HG03039 (cell line): ENCODE measurements around the gene ROBO3.

Experiments used
- ATAC-seq: cut with Tn5 transposase; IDR thresholded peaks from one replicate; pipeline ENCODE4 v1.9.1; 2021; ENCODE audit warnings: mild to moderate bottlenecking, moderate library complexity; ENCODE audit not compliant: unreplicated experiment

Gene ROBO3, protein sequence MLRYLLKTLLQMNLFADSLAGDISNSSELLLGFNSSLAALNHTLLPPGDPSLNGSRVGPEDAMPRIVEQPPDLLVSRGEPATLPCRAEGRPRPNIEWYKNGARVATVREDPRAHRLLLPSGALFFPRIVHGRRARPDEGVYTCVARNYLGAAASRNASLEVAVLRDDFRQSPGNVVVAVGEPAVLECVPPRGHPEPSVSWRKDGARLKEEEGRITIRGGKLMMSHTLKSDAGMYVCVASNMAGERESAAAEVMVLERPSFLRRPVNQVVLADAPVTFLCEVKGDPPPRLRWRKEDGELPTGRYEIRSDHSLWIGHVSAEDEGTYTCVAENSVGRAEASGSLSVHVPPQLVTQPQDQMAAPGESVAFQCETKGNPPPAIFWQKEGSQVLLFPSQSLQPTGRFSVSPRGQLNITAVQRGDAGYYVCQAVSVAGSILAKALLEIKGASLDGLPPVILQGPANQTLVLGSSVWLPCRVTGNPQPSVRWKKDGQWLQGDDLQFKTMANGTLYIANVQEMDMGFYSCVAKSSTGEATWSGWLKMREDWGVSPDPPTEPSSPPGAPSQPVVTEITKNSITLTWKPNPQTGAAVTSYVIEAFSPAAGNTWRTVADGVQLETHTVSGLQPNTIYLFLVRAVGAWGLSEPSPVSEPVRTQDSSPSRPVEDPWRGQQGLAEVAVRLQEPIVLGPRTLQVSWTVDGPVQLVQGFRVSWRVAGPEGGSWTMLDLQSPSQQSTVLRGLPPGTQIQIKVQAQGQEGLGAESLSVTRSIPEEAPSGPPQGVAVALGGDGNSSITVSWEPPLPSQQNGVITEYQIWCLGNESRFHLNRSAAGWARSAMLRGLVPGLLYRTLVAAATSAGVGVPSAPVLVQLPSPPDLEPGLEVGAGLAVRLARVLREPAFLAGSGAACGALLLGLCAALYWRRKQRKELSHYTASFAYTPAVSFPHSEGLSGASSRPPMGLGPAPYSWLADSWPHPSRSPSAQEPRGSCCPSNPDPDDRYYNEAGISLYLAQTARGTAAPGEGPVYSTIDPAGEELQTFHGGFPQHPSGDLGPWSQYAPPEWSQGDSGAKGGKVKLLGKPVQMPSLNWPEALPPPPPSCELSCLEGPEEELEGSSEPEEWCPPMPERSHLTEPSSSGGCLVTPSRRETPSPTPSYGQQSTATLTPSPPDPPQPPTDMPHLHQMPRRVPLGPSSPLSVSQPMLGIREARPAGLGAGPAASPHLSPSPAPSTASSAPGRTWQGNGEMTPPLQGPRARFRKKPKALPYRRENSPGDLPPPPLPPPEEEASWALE (N-terminal part only)

GRCh38 chr11:124865181-124865901 is at the start of gene ROBO3:
Gene ROBO3, plus strand, starts transcription at chr11:124865432. Its CDS starts 146 bp downstream, at chr11:124865578.
- ATAC-seq: no peak

DNA sequence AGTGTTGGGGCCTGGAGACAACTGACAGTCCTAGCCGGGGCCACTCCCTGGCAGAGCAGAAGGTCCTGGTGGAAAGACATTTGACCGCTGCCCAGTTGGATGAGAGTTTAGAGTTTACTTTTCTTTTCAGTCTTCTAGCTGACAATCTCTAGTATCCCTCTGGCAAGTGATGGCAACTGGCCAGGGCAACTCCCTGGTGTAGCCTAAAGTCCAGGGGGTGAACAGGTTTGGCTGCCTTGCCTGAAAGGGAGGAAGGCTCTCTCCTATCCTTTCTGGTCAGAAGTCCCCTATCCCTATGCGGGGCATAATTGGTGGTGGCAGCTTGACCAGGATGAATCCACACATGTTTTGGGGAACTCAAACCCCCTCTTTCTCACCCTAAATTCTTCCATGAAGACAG is 48.2 kb upstream of the ROBO3 start:
- ATAC-seq: no peak

DNA sequence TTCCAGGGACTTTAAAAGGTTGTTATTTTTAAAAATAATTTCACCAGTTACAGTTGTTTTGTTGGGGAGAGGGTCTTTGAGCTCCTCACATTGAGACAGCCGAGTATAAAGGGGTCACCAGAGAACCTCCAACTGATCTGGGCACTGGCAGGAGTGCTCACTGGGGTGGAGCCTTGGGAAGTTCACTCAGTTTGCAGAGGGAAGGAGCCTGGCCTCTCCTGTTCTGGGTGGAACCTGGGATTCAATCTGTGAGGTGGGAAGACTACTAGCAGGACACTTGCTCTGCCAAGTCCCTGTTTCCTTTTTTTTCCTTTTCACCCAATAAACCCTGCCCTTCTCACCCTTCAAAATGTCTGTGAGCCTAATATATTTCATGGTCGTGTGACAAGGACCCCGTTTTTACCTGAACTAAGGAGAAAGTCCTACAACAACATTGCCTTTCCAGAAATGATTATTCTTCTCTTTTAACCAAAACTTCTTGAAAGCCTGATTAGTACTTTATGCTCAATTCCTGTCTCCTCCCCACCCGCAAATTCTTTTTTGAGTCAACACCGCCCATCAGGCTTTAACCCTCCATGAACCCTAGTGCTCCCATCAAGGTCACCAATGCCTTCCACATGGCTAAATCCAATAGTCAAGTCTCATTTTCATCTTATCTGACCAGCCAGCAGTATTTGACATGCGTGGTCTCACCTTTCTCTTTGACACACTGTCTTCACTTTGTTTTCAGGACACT is 43.1 kb upstream of the ROBO3 start:
- no peak for ATAC-seq

- no peak for ATAC-seq
These were observed 41.5 kb upstream of the ROBO3 start for GRCh38 chr11:124823512-124824376.

DNA sequence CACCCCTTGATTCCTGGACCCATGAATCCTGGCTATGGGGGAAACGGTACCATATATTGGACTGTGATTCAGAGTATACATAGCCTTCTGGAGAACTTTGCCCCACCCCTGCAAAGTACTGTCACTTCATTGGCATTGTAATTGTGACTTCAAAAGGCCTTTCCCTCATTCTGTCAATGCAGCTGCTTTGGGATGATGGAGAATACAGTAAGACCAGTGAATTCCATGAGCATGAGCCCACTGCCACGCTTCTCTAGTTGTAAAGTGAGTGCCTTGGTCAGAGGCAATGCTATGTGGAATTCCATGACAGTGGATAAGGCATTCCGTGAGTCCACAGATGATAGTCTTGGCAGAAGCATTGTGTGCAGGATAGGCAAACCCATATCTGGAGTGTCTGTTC is 39.4 kb upstream of the ROBO3 start:
- no peak for ATAC-seq

- no peak for ATAC-seq
These were observed 35.2 kb upstream of the ROBO3 start for GRCh38 chr11:124829986-124830385.

DNA sequence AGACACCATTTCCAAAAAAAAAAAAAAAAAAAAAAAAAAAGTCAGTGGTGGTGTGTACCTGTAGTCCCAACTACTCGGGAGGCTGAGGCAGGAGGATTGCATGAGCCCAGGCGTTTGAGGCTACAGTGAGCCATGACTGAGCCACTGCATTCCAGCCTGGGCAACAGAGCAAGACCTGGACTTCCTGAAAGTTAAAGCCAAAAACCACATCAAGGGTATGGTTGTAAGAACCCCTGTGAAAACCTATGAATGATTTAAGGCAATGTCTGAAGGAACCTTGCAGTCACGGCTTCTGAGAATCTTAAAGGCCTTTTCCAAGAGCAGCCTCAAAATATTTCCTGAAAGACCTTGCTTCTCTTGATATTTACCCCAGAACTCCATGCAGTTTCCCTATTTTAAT is 34.5 kb upstream of the ROBO3 start:
- no peak for ATAC-seq

GRCh38 chr11:124831897-124832296 is 33.3 kb upstream of the ROBO3 start:
- ATAC-seq: no peak

DNA sequence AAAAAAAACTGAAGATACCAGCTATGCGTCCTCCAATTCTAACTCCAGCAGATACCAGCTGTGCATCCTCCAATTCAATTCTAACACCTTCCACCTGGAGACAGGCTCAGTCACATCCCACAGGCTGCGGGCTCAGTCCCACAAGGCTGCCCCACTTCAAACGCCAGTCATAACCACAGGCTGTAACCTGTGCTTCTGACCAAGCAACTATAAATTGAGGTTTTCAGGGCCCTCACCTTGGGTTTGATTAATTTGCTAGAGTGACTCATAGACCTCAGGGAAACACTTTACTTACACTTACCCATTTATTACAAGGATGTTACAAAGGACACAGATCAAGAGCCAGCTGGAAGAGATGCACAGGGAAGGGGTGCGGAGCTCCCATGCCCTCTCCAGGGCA is 32.7 kb upstream of the ROBO3 start:
- ATAC-seq: no peak

DNA sequence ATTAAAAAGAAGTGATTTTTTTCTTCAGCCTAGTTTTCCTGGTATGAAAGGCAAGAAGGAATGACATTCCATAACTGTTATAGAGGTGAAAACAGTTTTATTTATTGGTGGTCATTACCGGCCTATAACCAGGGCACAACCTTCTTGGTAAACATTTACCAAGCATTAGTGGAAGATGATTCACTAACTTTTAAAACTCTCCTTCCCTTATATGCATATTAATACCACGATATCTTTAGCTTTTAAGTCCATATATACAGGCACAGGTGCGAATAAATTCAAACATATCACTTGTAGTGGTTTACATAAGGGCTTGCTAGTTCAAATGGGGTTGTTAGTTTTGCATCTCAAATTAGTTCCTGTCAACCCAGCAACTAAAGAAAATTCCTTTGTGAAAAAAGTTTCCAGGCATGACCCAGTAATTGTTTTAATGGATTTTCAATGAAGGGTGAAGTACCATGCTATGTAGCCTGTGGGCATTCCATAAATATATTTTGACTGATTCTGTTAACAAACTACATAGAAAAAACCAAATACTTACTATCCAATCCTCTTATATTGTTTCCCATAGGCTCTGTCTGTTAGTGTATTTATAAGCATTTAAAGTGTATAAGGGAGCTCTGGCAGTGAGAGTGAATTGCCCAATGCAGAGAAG is 30.6 kb upstream of the ROBO3 start:
- ATAC-seq: no peak

DNA sequence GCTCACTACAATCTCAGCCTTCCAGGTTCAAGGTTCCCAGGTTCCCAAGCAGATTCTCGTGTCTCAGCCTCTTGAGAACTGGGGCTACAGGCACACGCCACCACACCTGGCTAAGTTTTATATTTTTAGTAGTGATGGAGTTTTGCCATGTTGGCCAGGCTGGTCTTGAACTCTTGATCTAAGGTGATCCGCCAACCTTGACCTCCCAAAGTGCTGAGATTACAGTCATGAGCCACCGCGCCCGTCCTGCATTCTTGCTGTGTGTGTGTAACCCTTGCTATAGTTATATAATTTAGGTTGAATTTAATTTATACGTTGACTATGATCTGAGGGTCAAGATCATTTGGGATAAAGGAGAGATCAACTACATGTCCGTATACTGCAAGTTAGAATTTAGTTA is 29.3 kb upstream of the ROBO3 start:
- ATAC-seq: no peak

GRCh38 chr11:124837491-124837856 is 27.8 kb upstream of the ROBO3 start:
- no peak for ATAC-seq

DNA sequence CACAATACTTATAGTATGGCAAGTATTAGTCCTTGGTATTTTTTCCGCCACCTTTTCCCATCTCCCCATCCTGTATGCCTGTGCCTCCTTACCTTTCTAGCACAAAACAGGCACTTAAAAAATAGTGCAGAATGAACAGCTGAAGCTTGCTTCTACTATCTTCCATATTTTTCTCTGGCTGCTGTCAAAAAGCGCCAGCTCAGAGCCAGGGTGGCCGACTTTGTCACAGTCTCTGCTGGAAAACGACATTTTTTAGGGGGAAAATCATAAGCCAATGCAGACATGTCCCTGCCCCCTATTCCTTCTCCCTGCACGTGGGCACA is 26.5 kb upstream of the ROBO3 start:
- no peak for ATAC-seq

GRCh38 chr11:124839128-124839971 is 25.9 kb upstream of the ROBO3 start:
- no peak for ATAC-seq

GRCh38 chr11:124839972-124840621 is 25.1 kb upstream of the ROBO3 start:
- ATAC-seq: no peak

- no peak for ATAC-seq
These were observed 24.6 kb upstream of the ROBO3 start for GRCh38 chr11:124840666-124841065.

DNA sequence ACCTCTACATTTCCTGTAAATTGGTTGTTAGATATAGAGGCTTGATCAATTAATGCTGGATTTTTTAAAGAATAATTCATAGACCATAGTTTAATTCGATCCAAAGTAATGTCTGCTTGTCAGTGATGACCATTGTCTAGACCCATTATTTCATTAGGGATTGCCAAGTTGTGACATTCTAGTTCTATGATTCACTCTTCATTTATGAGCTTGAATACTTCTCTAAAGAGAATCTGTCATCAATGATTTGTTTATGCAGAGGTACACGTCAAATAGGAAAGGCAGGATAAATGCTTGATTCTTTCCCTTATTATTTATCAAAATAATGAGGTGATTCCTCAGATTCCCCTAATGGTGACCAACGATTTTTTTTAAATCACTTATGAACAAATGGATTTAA is 24.0 kb upstream of the ROBO3 start:
- no peak for ATAC-seq
